ENCODE results near the gene SRP68. TPM values are rescaled to one million over a fixed set of nuclear protein-coding genes. Genes with fewer than 3 reads are reported as not detected.

SRP68 gene
- total RNA-seq, 2 donors from 2014 or later: 26.2 to 27.7 TPM

- Histone ChIP-seq H3K9me3 (no peaks in the 10 kb centered on the region), H3K27ac (no peak overlapping the region), H3K4me3 (no peak overlapping the region), H3K4me1 (peaks cover 11% of the 10 kb centered on the region), H3K36me3 (replicated peaks in 1 of 2; ENCODE audit: insufficient read depth in 1 of 2, low read depth in 2 of 2) (no peaks in the 10 kb centered on the region), H3K27me3 (no peaks in the 10 kb centered on the region)
- DNase-seq (no peak), ATAC-seq (no peak)
- no peak for TF ChIP-seq POLR2A (IDR thresholded peaks at IDR 0.05)
- TF ChIP-seq, protein P1, sequence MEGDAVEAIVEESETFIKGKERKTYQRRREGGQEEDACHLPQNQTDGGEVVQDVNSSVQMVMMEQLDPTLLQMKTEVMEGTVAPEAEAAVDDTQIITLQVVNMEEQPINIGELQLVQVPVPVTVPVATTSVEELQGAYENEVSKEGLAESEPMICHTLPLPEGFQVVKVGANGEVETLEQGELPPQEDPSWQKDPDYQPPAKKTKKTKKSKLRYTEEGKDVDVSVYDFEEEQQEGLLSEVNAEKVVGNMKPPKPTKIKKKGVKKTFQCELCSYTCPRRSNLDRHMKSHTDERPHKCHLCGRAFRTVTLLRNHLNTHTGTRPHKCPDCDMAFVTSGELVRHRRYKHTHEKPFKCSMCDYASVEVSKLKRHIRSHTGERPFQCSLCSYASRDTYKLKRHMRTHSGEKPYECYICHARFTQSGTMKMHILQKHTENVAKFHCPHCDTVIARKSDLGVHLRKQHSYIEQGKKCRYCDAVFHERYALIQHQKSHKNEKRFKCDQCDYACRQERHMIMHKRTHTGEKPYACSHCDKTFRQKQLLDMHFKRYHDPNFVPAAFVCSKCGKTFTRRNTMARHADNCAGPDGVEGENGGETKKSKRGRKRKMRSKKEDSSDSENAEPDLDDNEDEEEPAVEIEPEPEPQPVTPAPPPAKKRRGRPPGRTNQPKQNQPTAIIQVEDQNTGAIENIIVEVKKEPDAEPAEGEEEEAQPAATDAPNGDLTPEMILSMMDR (IDR thresholded peaks at IDR 0.05): no peak
- 76 to 84% methylated on average over 9 of the region's 9 CpGs for WGBS, 2 donors
- intact Hi-C loops (cut with DNase I): no loop called here
These were observed 48.4 kb downstream of the SRP68 start for GRCh38 chr17:76023900-76024237.

GRCh38 chr17:76022973-76023899, 49.1 kb downstream of the SRP68 start:
- DNase-seq: no peak
- Histone ChIP-seq H3K4me1 (peaks cover 11% of the 10 kb centered on the region), H3K9me3 (no peaks in the 10 kb centered on the region), H3K27ac (no peak overlapping the region), H3K36me3 (replicated peaks in 1 of 2; ENCODE audit: insufficient read depth in 1 of 2, low read depth in 2 of 2) (no peaks in the 10 kb centered on the region), H3K27me3 (no peaks in the 10 kb centered on the region), H3K4me3 (no peak overlapping the region)
- TF ChIP-seq, protein P1 (IDR thresholded peaks at IDR 0.05): no peak
- TF ChIP-seq POLR2A (IDR thresholded peaks at IDR 0.05): no peak
- ATAC-seq: no peak
- WGBS, 2 donors: 86 to 91% methylated on average over 10 to 23 of the region's 28 CpGs
- intact Hi-C loops (cut with DNase I): no loop called here

DNA sequence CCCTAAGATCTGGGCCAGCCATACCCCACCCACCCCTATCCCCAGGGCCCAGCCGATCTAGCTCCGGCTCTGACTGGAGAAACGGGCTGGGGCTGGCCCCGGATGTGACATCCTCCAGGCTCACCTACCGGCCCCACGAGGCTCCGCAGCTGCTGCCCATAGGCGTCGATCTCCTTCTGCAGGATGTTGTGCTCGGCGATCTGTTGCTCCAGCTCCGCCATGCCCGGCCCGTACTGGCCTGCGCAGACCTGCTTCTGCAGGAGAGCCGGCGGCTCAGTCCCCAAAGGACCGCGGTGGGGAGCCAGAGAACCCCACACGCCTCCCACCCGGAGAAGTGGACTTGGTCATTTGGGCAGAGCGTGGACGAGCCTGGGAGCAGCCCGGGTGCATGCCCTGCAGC, 50.0 kb downstream of the SRP68 start:
- H3K27me3 ChIP-seq: no peaks in the 10 kb centered on the region
- no peak overlapping the region for H3K4me3 ChIP-seq
- H3K9me3 ChIP-seq: no peaks in the 10 kb centered on the region
- WGBS, 2 donors: 87 to 94% methylated on average over 7 to 24 of the region's 24 CpGs
- peaks cover 6% of the 10 kb centered on the region for H3K4me1 ChIP-seq
- intact Hi-C loops (cut with DNase I): no loop called here
- no peaks in the 10 kb centered on the region for H3K36me3 ChIP-seq (replicated peaks in 1 of 2; ENCODE audit: insufficient read depth in 1 of 2, low read depth in 2 of 2)
- ATAC-seq (no peak), DNase-seq (no peak)
- H3K27ac ChIP-seq: no peak overlapping the region
- TF ChIP-seq, protein P1 (IDR thresholded peaks at IDR 0.05): no peak
- no peak for TF ChIP-seq POLR2A (IDR thresholded peaks at IDR 0.05)

DNA sequence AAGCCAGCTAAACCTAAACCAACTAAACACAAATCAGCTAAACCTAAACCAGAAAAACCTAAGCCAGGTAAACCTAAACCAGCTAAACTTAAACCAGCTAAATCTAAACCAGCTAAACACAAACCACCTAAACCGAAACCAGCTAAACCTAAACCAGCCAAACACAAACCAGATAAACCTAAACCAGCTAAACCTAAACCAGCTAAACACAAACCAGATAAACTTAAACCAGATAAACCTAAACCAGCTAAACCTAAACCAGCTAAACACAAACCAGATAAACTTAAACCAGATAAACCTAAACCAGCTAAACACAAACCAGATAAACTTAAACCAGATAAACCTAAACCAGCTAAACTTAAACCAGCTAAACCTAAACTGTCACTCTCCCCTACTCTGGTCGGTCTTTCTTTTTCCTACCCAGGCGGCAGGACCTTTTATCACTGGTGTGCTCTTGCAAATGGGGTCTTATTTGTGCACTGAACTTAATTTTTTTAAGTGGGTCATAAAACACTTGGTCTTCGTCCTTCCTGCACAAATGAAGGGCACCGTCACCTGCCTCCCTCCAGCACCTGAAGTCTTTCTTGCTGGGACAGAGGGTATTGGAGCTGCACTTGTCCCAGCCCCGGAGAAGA, 52.4 kb downstream of the SRP68 start:
- H3K4me3 ChIP-seq: no peak overlapping the region
- DNase-seq: no peak
- intact Hi-C loops (cut with DNase I): loop anchor here (10.0 kb wide), 1 partner anchor 255 kb away; no protein-coding TSS in a partner anchor
- no peak for ATAC-seq
- WGBS, 2 donors: 85 to 86% methylated on average over 6 of the region's 6 CpGs
- no peaks in the 10 kb centered on the region for H3K27me3 ChIP-seq
- no peak for TF ChIP-seq POLR2A (IDR thresholded peaks at IDR 0.05)
- TF ChIP-seq, protein P1 (IDR thresholded peaks at IDR 0.05): no peak
- no peaks in the 10 kb centered on the region for H3K36me3 ChIP-seq (replicated peaks in 1 of 2; ENCODE audit: insufficient read depth in 1 of 2, low read depth in 2 of 2)
- H3K27ac ChIP-seq: no peak overlapping the region
- H3K9me3 ChIP-seq: no peaks in the 10 kb centered on the region
- H3K4me1 ChIP-seq: no peaks in the 10 kb centered on the region

Measured in body of pancreas (tissue), 4 donors.